ENCODE results near the gene DENND6A.
A peak's percentile ranks its signal among the peaks of the same experiment; 100 is the strongest.
"Not testable (repeated sequence)": the region's sequence is repeated elsewhere in the genome, so short reads cannot be mapped to it uniquely, and the experiment has no call there.

Gene DENND6A

GRCh38 chr3:57634259-57634658, 58.6 kb downstream of the DENND6A start:
- DNase-seq: not testable (repeated sequence)

GRCh38 chr3:57627976-57628375, 64.9 kb downstream of the DENND6A start:
- no peak for DNase-seq

GRCh38 chr3:57624801-57625200, 68.1 kb downstream of the DENND6A start:
- no peak for DNase-seq

GRCh38 chr3:57622362-57622761, 70.5 kb downstream of the DENND6A start:
- no peak for DNase-seq

GRCh38 chr3:57617739-57618138, 75.1 kb downstream of the DENND6A start:
- no peak for DNase-seq

- DNase-seq: no peak
These were observed 76.6 kb downstream of the DENND6A start for GRCh38 chr3:57616233-57616632.

GRCh38 chr3:57611870-57612269, 81.0 kb downstream of the DENND6A start:
- not testable (repeated sequence) for DNase-seq

- DNase-seq: no peak
These were observed 87.2 kb downstream of the DENND6A start for GRCh38 chr3:57605683-57606082.

GRCh38 chr3:57604971-57605370, 87.9 kb downstream of the DENND6A start:
- no peak for DNase-seq

- no peak for DNase-seq
These were observed 92.7 kb downstream of the DENND6A start for GRCh38 chr3:57600195-57600594.

GRCh38 chr3:57598765-57599360, 94.0 kb downstream of the DENND6A start:
- DNase-seq: no peak

- peak; percentile 99 to 100 for DNase-seq
These were observed 95.6 kb downstream of the DENND6A start, which contains the start of gene ARF4 for GRCh38 chr3:57597127-57597923. Gene ARF4, minus strand, starts transcription at chr3:57597344. Its CDS starts 204 bp downstream, at chr3:57597140.

- DNase-seq: peak; percentile 83 to 90
These were observed 96.3 kb downstream of the DENND6A start for GRCh38 chr3:57596495-57597126.

- DNase-seq: no peak
These were observed 98.3 kb downstream of the DENND6A start for GRCh38 chr3:57594576-57594975.

- no peak for DNase-seq
These were observed 98.7 kb downstream of the DENND6A start for GRCh38 chr3:57594144-57594543.

- no peak for DNase-seq
These were observed 100.6 kb downstream of the DENND6A start for GRCh38 chr3:57592306-57592705.

- no peak for DNase-seq
These were observed 105.0 kb downstream of the DENND6A start for GRCh38 chr3:57587905-57588304.

GRCh38 chr3:57586778-57587177, 106.1 kb downstream of the DENND6A start:
- no peak for DNase-seq

- no peak for DNase-seq
These were observed 109.3 kb downstream of the DENND6A start for GRCh38 chr3:57583544-57583943.

- DNase-seq: no peak
These were observed 110.3 kb downstream of the DENND6A start for GRCh38 chr3:57582474-57583168.

GRCh38 chr3:57577801-57578200, 115.1 kb downstream of the DENND6A start:
- no peak for DNase-seq

- DNase-seq: no peak
These were observed 116.8 kb downstream of the DENND6A start for GRCh38 chr3:57575966-57576626.

All from inflammatory macrophage (primary cell).